8988T (cell line): ENCODE measurements around the gene DENND11.
A peak's percentile ranks its signal among the peaks of the same experiment; 100 is the strongest.

Source experiments
- DNase-seq: peaks from one replicate; pipeline ENCODE4 v3.0.0; 2011

Gene DENND11

GRCh38 chr7:141702047-141702567, at the start of gene DENND11:
TSS of gene DENND11 (minus strand) at chr7:141702166. CDS start at chr7:141702153, 13 bp downstream.
- DNase-seq: peak; percentile 31

DNA sequence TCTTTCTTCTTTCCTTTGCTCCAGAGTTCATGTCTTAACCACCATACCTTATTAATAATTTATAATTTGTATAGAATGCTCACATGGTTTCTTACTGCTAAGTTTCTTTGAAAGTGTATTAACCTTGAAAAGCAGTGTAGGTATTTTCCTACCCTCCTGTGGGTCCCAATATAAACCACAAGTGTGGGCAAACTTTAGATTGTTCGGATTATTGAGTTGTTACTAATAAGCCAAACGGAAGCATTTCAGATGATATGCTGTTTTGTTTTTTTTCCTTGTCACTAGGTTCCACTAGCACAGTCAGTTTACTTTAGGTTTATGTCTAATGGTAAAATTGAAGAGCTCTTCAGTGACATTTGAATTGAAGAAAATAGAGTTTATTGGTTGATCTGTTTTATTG, 46.4 kb upstream of the DENND11 start:
- DNase-seq: no peak

- no peak for DNase-seq
Observed at GRCh38 chr7:141744131-141744530, 42.2 kb upstream of the DENND11 start.

- DNase-seq: no peak
Observed at GRCh38 chr7:141742229-141742628, 40.3 kb upstream of the DENND11 start.

DNA sequence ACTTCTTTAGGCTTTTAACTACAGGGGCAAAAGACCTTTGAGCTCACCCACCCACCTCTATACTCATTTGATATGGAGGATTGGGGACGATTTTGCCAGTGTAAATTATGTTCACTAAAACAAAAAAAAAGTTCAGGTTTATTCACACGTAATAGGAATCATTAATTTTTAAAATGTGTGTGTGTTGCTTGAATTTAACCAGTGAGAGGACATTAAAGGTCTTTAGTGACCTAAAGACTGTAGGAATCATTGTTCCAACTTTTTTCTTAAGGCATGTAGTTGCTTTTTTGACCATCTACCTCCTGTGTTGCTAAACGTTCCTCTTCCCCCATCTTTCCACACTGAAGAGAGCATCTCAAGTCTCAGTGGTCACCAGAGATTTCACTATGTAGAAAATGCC, 37.3 kb upstream of the DENND11 start:
- no peak for DNase-seq

DNA sequence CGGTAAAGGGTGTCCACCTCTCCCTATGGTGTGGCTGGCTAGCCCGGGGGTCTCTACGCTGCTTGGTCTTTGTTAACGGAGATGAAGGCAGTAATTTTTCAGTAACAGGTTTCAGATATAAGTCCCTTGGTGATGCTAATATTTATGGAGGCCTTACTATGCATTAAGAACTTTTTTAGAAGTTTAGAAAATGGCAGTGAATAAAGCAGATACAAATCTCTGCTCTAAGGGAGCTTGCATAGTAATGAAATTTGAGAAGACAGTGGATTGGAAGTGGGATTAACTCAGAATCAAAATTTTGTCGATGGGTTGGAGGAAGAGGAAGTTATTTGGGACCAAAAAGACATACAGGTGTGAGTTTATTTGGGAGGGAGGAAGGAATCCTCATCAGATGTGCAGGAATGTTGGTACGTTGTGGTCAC, 36.6 kb upstream of the DENND11 start:
- no peak for DNase-seq

- DNase-seq: peak; percentile 37
Observed at GRCh38 chr7:141737836-141738591, 36.0 kb upstream of the DENND11 start, which contains the start of gene SSBP1. TSS of gene SSBP1 (plus strand) at chr7:141738358. CDS start at chr7:141739167, 809 bp downstream.

- no peak for DNase-seq
Observed at GRCh38 chr7:141737118-141737835, 35.3 kb upstream of the DENND11 start.

DNA sequence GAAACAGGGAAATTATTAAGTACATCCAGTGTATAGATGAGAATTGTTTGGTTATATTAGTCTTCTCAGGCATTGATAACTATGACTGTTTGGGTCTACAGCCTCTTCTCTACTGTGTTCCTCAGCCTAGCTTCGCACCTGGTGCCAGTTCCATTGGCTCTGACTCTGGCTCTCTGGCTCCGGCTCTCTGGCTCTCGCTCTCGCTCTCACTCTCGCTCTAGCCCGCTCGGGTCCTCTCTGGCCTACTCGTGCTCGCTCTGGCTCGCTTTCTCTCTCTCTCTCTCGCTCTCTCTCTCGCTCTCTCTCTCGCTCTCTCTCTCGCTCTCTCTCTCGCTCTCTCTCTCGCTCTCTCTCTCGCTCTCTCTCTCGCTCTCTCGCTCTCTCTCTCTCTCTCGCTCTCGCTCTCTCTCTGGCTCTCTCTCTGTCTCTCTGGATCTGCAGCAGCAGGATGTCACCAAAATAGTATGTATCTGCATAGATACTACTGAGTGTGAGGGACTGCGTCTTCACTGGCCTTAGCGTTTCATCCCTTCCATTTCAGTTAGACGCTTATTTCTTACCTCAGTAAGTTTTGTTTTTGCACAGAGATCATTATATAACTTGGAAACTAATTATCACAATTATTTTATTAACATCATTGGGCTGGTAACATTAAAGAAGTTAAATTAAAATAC, 29.6 kb upstream of the DENND11 start:
- no peak for DNase-seq

DNA sequence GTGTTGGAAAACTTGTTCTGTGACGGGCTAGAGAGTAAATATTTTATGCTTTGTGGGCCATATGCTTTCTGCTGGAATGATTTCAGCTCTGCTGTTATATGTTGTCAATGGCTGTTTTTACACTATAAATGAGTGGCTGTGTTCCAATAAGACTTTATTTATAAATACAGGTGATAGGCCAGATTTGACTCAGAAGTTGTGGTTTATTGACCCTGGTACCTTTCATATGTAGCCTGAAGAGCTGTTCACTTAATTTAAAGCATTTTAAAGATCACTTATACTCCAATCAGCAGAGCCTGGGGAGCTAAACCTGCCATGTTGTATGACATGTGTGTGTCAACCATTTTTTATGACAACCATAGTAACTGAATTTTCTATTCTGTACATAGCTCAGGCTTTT, 27.1 kb upstream of the DENND11 start:
- DNase-seq: no peak

GRCh38 chr7:141722529-141722928, 20.6 kb upstream of the DENND11 start:
- DNase-seq: no peak

DNA sequence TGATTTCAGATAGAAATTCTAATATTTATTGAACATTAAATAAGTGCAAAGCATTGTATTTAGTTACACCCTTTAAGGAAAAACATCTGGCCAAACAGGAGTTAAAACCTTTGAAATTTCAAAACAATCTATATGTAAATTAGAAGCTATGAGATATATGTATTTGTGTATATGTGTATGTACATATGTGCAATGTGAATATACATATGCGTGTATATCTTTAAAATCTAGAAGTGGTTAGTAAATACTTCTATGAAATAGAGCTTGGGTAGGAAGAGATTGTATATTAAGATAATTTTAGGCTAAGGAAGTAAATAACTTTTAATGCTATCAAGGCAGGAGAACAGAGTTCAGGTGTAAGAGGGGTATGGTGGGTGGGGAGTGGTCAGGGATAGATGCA, 15.5 kb upstream of the DENND11 start:
- DNase-seq: no peak

GRCh38 chr7:141715794-141716689, 14.1 kb upstream of the DENND11 start:
- no peak for DNase-seq

DNA sequence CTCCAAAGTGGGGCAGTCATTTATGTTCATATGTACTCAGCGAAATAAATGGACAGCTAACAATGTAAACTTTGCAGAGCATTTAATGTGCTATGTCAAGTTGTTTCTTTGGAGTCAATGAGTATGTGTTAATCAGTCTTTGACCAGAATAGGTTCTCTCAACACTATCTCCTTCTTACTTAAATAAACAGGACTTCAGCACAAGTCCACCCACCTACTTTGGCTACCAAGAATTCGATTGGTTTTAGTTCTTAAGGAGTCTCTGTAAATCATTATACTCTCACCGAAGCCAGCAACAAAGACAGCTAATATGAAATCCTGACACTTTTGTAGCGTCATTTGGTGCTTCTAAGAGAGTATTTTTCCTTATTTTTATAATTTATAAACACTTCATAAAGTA, 13.1 kb upstream of the DENND11 start:
- no peak for DNase-seq

GRCh38 chr7:141714571-141714970, 12.6 kb upstream of the DENND11 start:
- no peak for DNase-seq

GRCh38 chr7:141713890-141714289, 11.9 kb upstream of the DENND11 start:
- no peak for DNase-seq

- no peak for DNase-seq
Observed at GRCh38 chr7:141712603-141713255, 10.8 kb upstream of the DENND11 start.

GRCh38 chr7:141710301-141710700, 8.3 kb upstream of the DENND11 start:
- DNase-seq: no peak

DNA sequence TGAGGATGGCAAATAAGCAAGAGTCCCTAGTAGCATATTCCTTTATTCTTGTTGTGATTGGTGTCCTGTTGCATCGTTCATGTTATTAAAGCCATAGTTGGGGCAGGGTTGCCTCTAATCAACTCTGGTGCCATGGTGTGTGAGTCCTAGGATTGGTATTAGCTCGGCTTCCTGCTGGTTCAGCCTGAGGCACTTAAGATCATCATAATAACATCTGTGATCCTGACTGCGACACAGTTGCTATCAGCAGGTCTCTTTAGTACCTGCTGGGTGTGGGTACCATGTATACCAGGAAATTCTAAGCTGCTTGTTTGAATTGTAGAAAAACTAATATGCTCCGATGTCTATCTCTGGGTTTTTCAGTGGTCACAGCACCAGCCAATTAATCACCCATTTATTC, 7.8 kb upstream of the DENND11 start:
- no peak for DNase-seq

DNA sequence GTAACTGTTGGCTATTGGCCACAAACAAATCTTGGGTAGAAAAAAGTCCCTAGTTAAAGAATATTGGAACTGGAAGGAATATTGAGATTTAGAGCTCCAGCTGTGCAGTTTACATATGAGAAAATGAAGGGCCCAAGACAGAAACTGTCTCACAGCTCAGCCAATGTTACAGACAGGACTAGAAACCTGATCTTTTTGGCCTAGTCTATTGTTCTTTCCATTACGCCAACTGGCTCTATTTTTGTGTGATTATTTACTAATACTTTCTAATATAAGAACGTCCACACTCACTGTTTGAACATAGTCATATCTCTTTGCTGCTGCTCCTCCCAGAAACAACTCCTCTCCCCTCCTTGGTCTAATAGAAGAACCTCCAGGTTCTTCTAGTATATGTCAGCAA, 7.4 kb upstream of the DENND11 start:
- DNase-seq: no peak

DNA sequence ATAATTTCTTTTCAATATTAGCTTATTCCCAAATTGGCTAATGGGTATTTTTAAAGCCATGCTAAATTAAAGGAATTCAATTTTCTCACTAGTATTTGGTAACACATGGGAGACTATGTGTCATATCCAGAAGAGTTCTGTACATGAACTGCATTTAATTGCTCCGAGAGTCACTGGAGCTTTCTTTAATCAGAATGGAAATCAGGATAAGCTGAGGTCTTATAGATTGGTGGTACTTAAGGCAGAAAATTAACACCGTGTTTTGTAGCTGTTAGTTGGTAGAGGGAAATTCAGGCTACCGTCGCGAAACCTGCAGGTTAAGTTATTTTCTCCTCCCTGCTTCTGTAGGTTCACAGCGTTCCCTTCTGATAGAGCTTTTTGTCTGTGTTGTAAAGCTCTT, 6.4 kb upstream of the DENND11 start, which contains the start of gene WEE2:
Gene WEE2, plus strand, starts transcription at position 3 of the 400 bp plus-strand sequence. CDS start 406 bp downstream, outside the sequence.
- DNase-seq: no peak
